ENCODE data around the gene RAP1GAP2.
"Not testable (repeated sequence)": the region's sequence is repeated elsewhere in the genome, so short reads cannot be mapped to it uniquely, and the experiment has no call there.

Gene RAP1GAP2

DNA sequence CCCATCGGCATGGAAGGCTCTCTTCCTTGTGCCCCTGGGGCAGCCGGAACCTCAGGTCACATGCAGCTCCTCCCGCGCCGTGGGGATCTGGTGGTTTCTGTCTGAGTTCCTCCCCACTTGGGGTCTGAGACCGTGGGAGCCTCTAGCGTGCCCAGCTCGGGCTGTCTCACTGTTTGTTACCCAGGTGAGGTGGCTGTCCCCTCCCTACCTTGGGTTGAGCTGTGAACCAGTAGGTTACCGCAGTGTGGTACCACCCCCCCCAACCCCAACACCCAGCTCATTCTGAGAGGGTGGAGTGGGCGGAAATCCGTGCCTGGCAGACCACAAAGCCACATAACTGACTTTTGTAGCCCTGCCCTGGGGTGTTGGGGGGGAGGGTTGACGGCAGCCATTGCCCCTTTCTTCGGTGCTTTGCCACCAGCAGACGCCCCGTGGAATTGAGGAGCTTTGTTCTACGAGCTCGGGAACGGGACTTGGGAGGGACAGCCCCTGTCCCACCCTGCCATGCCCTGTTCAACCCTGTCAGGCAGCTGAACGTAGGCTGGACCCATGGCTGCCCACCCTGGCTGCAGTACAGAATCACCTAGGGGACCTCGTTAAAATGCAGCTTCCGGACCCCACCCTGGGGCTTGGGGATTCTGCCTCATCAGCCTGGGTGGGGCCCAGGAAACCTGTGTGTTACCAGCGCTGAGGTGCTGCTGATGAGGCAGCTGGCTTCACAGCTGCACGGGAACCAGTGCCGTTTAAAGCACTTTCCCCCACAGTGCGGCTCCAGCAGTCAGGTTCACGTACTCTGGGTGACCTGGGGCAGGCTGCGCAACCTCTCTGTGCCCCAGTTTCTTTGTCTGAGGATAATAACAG is 18.5 kb downstream of the RAP1GAP2 start:
- DNase-seq = no peak

DNA sequence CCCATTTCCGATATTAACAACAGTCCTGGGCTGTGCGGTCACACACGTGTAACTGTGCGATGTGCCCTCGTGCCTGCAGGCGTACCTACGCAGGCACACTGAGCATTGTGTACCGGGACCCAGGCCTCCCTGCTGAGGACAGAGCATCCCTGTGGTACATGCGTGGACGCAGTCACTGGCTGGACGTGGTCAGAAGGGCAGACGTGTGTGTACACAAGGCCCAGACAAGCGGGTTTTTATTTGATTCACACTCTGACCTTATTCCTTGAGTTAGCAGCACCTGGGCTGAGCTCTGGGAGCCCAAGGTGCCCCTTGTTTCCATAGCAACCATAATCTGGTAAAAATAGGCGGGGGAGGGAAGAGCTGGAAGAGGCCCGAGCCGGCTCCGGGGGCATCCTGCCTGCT is 19.5 kb downstream of the RAP1GAP2 start:
- no peak for DNase-seq

DNA sequence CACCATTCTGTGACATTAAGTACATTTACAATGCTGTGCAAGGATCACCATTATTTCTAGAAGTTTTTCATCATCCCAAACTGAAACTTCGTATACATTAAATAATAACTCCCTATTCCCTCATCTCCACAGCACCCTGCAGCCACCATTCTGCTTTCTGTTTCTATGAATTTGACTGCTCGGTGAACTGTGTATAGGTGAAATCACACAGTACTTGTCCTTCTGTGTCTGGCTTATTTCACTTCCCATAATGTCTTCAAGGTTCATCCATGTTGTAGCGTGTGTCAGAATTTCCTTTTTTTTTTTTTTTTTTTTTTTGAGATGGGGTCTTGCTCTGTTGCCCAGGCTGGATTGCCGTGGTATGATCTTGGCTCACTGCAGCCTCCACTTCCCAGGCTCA is 20.4 kb downstream of the RAP1GAP2 start:
- DNase-seq = no peak

DNA sequence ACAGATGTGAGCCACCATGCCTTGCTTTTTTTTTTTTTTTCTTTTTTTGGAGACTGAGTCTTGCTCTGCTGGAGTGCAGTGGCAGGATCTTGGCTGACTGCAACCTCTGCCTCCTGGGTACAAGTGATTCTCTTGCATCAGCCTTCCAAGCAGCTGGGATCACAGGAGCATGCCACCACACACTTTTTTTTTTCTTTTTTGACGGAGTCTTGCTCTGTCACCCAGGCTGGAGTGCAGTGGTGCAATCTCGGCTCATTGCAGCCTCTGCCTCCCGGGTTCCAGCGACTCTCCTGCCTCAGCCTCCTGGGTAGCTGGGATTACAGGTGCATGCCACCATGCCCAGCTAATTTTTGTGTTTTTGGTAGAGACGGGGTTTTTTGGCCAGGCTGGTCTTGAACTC is 23.1 kb downstream of the RAP1GAP2 start:
- not testable (repeated sequence) for DNase-seq

DNA sequence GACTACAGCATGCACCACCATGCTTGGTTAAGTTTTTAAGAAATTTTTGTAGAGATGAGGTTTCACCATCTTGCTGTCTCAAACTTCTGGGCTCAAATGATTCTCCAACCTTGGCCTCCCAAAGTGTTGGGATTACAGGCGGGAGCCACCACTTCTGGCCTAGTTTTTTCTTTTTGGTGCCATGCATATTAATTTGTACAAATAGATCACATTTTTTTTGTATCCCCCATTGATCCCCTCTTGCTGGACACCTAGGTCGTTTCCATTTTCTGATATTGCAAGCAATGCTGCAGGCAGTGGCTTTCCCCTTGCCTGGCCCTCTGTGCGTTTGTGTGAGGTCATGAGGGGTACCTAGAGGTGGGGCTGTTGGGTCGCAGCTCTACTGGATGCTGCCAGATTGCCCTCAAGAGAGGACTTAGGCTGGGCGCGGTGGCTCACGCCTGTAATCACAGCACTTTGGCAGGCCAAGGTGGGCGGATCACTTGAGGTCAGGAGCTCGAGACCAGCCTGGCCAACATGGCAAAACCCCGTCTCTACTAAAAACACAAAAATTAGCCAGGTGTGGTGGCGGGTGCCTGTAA is 23.8 kb downstream of the RAP1GAP2 start:
- no peak for DNase-seq

DNA sequence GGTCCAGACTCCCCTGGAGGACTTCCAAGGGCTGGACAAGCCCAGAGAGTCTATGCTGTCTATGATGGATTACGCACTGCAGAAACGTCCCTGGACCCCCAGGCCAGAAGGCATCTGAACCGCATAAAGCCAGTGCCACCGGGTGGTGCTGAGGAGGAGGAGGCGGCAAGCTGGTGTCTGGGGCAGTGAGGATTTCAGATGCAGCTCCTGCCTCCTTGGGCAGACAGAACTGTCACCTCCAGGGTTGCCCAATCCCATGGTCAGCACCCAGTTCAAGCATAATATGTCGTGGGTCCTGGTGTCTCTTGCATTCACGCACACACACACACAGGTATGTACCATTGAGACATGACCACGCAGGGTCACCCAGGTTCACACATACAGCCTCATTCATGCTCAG is 25.6 kb downstream of the RAP1GAP2 start:
- DNase-seq = no peak

DNA sequence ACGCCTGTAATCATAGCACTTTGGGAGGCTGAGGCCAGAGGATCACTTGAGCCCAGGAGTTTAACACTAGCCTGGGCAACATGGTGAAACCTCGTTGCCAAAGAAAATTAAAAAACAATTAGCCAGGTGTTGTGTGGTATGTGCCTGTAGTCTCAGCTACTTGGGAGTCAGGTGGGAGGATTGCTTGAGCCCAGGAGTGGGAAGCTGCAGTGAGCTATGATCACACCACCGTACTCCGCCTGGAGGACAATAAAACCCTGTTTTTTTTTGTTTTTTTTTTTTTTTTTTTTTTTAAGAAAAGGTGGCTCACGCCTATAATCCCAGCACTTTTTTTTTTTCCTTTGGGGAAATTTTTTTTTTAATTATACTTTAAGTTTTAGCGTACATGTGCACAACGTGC is 26.1 kb downstream of the RAP1GAP2 start:
- DNase-seq = no peak

DNA sequence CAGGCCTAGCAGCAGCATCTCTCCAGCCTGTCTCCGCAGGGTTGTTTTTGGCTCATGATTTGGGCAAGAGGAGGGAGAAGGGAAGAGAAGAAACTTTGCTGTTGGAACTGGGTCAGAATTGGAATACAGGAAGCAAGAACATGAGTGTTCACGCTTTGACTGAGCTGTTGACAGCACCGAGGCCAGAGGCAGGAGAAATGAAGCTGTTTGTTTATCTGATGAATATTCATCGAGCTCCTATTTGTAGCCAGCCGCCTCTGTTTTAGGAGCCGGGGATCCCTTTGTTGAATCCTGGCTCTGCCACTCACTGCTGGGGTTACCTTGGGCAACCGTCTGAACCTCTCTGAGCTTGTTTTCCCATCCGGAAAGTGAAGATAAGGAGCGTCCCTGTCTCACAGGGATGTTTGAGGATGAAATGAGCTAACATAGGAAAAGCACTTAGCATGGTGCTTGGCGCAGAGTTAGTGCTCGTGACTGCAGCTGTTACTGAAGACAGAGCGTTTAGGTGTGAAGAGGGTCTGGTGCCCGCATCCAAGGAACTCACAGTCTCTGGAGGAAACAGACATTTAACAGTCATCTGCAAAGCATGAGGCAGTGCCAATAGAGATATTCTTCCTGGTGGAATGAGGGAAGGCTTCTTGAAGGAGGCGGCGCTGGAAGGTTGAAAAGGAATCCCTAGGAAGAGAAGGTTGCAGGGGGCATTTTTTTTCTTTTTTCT is 29.2 kb downstream of the RAP1GAP2 start:
- no peak for DNase-seq

DNA sequence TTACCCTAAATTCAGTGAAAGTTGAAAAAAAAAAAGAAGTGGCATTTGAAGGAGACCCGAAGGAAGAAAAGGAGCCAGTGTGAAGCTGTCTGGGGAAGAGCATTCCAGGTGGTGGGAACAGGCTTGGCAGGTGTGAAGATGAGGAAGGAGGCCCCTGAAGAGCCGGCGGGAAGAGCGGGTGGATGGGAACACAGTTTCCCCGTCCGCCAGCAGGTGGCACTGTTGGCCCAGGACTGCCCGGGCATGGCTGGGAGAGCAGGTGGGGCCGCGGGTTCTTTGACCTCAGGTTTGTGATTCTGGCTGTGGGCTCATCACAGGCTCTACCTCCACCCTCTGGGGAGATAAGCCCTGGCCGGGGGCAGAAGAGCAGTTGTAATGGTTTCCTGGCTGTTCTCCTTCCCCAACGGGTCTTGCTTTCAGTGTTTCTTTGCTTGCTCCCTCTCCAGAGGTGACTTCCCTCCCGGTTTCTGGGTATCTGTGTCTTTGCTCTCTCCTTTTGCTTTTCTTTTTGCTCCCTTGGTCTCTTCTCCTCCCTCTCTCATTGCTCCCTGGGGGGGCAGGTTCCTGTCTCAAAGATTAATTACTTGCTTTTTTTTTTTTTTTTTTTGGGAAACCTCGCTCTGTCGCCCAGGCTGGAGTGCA is 32.3 kb downstream of the RAP1GAP2 start:
- DNase-seq = peak; percentile 43

DNA sequence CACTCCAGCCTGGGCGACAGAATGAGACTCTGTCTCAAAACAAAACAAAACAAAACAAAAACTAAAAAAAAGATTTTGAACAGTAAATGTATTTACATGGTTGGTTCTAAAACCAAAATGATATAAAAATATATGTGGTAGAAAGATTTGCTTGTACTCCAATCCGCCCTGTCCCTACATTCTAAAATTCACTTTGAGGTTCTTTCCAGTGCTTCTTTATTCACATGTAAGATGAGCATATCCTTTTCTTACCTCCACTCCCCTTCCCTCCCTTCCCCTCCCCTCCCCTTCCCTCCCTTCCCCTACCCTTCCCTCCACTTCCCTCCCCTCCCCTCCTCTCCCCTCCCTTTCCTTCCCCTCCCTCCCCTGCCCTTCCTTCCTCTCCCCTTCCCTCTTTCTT is 34.4 kb downstream of the RAP1GAP2 start:
- no peak for DNase-seq

DNA sequence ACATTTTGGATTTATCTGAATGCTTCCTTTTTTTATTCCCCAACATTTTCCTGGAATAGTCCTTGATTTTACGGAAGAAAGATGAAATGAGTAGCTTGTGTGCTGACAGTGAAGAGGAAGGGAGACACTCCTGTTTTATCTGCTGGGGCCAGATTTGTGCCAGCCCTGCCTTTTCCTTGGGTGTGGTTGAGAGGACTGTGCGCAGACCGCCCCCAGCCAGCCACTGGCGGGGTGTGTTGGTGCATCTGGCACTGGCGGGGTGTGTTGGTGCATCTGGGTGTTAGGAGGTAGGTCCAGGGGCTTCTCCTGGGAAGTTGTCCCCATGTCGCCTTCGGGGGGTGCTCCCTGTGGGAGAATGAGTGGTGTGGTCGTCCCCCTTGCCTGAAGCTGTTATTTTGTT is 39.5 kb downstream of the RAP1GAP2 start:
- no peak for DNase-seq

DNA sequence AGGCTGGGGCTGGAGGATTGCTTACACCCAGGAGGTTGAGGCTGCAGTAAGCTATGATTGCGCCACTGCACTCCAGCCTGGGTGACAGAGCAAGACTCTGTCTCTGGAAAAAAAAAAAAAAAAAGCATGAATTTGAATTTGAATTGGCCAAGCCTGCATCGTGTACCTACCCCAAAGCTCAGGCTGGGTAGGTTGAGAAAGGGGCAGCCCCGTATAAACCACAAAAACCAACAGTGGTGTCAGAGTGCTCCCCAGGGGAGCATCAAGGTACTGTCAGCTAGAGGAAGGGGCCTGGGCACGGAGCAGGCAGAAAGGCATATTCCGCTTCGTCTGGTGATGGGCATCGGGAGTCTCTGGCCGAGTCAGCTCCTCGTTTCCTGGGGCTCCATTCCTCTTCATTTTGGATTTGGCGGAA is 40.9 kb downstream of the RAP1GAP2 start:
- no peak for DNase-seq

DNA sequence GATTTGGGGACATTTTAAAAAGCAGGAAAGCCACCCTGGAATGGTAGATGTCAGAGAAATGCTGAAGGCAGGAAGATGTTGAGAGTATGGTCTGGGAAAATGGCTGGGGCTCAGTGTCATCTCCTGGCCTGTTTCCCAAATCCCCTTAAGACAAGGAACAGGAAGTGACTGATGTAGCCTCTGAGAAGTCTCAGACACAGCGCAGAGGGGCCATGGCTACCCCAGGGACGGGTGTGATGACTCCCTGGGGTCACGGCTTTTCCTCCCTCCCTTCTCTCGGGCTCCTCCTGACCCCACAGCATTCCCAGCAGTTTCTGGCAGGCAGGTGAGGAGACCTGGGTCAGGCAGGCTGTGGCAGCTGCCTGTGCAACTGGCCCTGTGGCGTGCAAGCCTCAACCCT is 45.4 kb downstream of the RAP1GAP2 start:
- DNase-seq = peak; percentile 62

DNA sequence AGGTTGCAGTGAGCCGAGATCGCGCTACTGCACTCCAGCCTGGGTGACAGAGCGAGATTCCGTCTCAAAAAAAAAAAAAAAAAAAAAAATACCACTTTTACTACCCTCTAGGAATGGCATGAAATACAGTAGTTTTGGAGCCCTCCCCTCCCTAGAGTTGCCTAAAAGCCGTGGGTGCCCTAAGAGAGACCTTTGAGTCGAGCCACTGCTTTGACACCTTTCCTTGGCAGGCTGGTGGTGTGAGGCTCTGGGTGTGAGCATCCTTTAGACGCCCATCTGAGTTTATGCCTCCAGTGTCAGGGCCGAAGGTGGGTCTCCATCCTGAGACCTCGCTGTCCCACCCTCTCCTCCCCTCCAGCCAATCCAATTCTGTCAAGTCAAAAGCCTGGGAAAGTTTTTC is 46.2 kb downstream of the RAP1GAP2 start:
- DNase-seq = no peak

DNA sequence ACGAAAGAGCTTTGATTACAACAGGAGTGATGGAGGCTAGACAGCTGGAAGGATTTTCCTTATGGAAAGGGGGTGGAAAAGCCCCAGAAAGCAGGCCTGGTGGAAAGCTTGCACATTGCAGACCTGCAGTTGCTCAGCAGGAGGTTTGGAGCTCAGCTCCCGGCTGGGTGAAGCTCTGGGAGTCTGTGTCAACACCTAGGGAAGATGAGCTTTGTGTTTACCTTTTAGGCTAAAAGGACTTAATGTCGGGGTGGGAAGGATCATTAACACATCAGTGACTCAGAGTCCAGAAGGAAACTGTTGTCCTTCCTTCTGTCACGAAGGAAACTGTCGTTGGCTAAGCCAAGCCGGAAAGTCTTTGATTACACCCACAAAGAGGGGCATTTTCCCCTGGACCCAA is 48.2 kb downstream of the RAP1GAP2 start:
- DNase-seq = peak; percentile 36

DNA sequence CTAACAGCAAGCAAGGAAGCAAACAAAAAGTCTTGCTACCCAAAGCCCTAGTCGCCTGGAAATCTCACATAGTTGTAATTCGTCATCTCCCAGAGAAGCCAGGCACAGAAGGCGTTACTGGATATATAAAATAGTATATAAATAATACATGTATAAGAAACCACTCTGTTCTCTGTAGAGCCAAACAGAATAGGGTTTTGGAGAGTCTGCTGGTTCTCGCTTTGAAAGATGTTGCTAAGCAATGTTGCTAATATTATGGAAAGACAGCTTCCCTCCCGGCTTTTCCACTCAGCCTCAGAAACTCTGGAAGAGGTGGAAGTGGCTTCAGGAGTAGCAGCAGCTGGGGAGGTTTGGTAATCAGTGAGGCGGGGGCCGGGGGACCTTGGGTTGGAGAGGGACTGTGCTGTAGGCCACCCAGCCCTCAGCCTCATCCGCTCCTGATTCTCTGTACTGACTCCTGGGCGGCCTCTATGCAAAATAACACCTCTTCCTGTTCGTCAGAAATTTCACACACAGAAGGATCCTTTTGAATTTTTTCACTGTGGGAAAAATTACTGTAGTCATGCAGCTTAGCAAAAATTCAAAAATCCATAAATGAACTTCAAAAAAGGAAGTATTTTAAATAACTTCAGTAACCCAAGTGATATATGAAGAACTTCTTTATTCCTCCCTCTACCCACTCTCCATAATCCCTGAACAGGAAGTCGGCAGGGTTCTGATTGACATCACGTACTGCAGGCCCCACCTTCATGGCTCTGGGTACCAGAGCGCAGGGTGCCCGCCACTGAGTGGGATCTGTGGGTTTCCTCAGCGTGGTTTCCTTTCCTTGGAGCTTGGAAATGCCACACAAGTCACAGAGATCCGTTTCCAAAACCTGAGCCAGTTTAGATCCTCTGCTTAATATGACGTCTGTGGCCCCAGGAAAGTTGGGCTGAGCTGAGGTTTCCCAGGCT is 51.4 kb downstream of the RAP1GAP2 start:
- DNase-seq = no peak

DNA sequence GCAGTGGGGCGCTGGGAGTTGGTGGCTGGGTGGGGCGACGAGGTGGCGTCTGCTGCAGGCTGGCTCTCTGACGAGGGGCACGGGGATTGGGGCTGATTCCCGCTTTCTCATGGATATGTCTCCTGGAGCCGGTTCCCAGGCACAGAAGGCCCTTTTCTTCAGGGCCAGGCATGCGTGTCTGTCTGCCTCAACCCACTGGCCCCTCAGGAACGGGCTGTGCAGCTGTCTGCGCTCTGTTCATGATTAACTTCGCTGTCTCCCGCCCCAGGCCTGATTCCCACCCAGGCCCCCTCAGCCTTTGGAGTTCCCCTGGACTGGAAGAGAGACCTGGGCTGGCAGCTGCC is 53.1 kb downstream of the RAP1GAP2 start:
- DNase-seq = no peak

DNA sequence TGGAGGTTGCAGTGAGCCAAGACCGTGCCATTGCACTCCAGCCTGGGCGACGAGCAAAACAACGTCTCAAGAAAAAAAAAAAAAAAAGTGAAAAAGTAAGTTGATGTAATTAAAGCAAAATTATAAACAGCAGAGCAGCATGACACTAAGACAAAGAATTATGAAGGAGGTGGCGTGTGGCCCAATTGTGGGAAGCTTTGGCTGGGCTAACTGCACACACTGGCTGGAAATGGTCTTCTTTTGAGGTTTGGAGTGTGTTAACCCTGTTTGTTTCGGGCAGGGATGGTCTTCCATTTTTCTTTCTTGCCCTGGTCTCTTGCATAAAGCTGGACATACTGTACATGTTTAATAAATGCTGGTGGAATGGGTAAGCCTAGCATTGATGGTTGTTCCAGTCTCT is 54.8 kb downstream of the RAP1GAP2 start:
- DNase-seq = no peak

DNA sequence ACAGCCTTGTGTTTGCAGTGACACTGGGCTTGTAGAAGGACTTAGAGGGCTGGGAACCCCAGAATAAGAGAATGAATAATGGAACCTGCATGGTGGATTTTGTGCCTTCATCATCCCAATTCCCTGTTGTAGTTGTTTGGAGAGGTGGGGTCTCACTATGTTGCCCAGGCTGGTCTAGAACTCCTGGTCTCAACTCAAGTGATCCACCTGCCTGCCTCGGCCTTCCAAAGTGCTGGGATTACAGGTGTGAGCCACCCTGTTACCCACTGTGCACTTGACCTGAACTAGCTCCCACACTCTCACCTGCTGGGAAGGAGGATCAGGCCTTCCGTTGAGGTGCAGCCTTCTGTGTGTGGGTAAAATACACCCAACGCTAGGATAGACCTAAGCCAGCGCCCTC is 55.4 kb downstream of the RAP1GAP2 start:
- no peak for DNase-seq

DNA sequence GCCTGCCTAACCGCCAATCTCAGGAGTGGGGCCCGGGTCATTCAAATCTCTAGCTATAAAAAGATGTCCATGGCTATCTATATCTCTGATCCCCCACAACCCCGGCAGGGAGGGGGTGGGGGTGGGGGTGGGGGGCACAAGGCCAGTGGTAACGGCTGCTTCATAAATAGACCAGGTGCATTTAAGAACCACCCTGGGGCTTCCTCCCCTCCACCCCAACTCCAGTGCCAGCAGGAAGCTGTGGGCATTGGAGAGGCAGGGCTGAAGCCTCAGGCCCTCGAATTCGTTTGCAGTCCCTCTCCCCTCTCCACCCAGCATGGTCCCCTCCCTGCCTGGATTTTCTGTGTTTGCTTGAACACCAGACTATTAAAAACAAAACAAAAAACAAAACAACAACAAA is 56.0 kb downstream of the RAP1GAP2 start:
- no peak for DNase-seq

DNA sequence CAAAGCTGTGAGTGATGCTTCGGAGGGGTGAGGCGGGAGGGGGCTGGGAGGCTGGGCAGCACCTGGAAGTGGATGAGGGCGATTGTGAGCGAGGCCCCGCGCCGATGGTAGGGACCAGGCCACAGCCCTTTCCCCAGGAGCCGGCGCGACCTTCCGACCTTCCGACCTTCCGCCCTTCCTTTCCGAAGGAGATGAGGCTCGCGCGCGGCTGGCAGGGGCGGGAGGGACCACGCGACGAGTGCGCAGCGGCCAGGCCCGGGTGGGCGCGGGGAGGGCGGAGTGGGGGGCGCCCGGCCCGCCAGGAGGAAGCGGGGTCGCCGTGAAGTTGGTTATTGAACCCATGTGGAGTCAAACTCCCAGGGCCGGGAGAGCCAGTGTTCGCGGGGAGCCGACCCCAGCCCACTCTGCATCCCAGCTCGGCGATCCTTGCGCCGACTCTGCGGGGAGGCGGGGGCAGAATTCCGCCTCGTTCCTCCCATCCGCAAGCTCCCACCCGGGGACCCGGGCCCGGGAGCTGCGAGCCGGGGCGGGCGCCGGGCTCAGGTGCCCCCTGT is 56.6 kb downstream of the RAP1GAP2 start:
- no peak for DNase-seq

Measured in fibroblast of skin of scalp (primary cell).